Right hindlimb (tissue), 1 donor: ENCODE measurements around the gene SUGCT.
"Not testable (repeated sequence)": the region's sequence is repeated elsewhere in the genome, so short reads cannot be mapped to it uniquely, and the experiment has no call there.

Experiments
- DNase-seq: peaks from one replicate; pipeline ENCODE4 v3.0.0-alpha.2; 2018

SUGCT gene

GRCh38 chr7:40584667-40585433, 450.0 kb downstream of the SUGCT start:
- DNase-seq = no peak

- DNase-seq = no peak
These were observed 451.4 kb downstream of the SUGCT start for GRCh38 chr7:40586197-40586596.

- DNase-seq = no peak
These were observed 452.6 kb downstream of the SUGCT start for GRCh38 chr7:40587419-40587818.

GRCh38 chr7:40595129-40595528, 460.3 kb downstream of the SUGCT start:
- no peak for DNase-seq

GRCh38 chr7:40595832-40596231, 461.0 kb downstream of the SUGCT start:
- DNase-seq = no peak

GRCh38 chr7:40597517-40597916, 462.7 kb downstream of the SUGCT start:
- DNase-seq = no peak

- no peak for DNase-seq
These were observed 464.1 kb downstream of the SUGCT start for GRCh38 chr7:40598915-40599314.

GRCh38 chr7:40599836-40600235, 465.0 kb downstream of the SUGCT start:
- DNase-seq = no peak

- not testable (repeated sequence) for DNase-seq
These were observed 467.5 kb downstream of the SUGCT start for GRCh38 chr7:40602351-40602750.

- peak; percentile 52 for DNase-seq
These were observed 470.0 kb downstream of the SUGCT start for GRCh38 chr7:40604601-40605438.

GRCh38 chr7:40608321-40609075, 473.7 kb downstream of the SUGCT start:
- DNase-seq = no peak

GRCh38 chr7:40610461-40610860, 475.7 kb downstream of the SUGCT start:
- no peak for DNase-seq

GRCh38 chr7:40611095-40611871, 476.5 kb downstream of the SUGCT start:
- DNase-seq = no peak

- no peak for DNase-seq
These were observed 477.5 kb downstream of the SUGCT start for GRCh38 chr7:40612298-40612697.

GRCh38 chr7:40619647-40620046, 484.8 kb downstream of the SUGCT start:
- DNase-seq = no peak

- no peak for DNase-seq
These were observed 486.8 kb downstream of the SUGCT start for GRCh38 chr7:40621592-40621998.

GRCh38 chr7:40622941-40623501, 488.2 kb downstream of the SUGCT start:
- no peak for DNase-seq

- no peak for DNase-seq
These were observed 489.1 kb downstream of the SUGCT start for GRCh38 chr7:40623863-40624262.

- DNase-seq = not testable (repeated sequence)
These were observed 492.6 kb downstream of the SUGCT start for GRCh38 chr7:40627361-40627760.

GRCh38 chr7:40629891-40630290, 495.1 kb downstream of the SUGCT start:
- no peak for DNase-seq

- DNase-seq = no peak
These were observed 499.3 kb downstream of the SUGCT start for GRCh38 chr7:40634118-40634517.
